HG03460 (cell line): ENCODE measurements around the gene ZNF48.

Experiments
- ATAC-seq: cut with Tn5 transposase; IDR thresholded peaks from one replicate; pipeline ENCODE4 v1.9.1; 2021; ENCODE audit not compliant: unreplicated experiment

Gene ZNF48

GRCh38 chr16:30407102-30407803 is 12.0 kb downstream of the ZNF48 start, which contains the start of gene ZNF771:
ZNF771 (plus strand) TSS chr16:30407606; CDS start chr16:30408054, 448 bp downstream.
- peak; percentile 77 for ATAC-seq

DNA sequence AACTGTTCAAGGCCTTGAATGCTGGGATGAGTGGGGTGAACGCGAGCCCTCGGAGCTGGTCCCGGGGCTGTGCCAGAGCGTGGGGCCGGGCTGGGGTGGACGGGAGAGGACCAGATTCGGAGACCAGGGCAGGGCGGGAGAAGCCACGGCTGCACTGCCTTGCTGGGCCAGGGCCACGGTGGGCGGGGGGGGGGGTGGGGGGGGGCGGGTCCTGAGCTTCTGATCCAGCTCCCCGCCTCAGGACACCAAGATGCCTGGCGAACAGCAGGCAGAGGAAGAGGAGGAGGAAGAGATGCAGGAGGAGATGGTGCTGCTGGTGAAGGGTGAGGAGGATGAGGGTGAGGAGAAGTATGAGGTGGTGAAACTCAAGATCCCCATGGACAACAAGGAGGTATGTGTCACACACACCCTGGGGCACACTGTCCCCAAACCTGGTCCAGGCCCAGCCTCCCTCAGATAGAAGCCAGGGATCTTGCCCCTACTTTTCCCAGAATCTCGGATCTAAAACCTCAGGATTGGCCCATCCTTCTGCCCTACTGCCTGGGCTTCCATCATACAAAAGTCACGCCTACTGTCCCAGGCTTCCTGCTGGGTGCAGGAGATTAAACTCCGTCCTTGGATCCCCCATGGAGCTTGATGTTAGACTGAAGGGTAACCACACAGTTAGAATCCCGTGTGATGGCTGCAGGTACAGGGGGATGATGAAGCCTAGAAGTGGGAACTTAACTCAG is 12.7 kb downstream of the ZNF48 start:
- ATAC-seq: no peak

DNA sequence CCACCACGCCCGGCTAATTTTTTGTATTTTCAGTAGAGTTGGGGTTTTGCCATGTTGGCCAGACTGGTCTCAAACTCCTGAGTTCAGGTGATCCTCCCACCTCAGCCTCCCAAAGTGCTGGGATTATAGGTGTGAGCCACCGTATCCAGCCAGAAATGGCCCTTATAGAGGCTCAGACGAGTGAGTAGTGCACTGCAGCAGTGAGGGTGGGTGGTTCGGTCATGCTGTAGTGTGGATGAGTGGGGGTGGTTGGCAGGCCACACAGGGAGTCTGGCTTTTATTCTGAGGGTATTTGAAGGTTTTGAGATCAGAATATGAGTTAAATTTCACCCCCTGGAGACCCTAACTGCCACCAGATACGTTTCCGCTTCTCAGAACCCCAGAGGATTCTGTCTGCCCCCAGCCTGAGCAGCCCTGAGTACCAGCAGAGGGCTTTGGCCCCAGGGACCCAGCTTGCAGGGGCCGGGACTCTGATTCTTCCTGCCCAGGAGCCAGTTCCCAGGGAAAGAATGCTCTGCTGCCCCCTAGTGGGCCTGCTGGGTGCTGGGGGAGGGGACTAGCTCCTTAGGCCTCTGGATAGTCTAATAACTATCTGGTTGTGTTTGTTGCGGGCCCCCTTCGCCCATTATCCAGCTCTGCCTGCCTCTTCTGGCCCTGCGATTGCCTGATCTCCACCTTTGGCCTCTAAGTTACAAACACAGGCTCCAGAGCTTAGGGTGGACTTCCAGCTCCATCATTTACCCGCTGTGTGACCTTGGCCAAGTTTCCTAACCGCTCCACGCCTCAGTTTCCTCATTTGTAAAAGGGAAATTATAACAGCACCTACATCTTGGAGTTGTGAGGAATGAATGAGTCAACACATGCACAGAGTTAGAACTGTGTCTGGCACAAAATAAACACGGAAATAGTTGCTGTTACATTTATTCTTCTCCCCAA is 14.2 kb downstream of the ZNF48 start:
- no peak for ATAC-seq

GRCh38 chr16:30413112-30413806 is 18.0 kb downstream of the ZNF48 start:
- ATAC-seq: no peak

DNA sequence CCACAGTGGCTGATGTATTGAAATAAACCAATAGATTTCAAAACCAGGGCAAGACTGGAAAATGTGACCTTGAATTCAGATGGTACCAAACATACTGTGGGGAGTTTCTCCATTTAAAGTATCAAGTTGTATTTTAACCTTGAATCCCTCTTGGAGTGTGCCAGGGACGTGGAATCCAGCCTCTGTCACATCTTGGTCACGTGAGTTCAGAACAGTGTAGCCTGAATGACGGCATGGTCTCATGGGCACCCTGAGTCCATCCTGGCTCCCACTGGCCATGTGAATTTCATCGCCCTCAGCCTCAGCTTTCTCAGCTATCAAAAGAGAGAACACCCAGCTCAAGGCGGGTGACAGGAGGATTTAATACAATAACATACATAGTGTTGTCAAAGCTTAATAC is 18.9 kb downstream of the ZNF48 start:
- no peak for ATAC-seq

DNA sequence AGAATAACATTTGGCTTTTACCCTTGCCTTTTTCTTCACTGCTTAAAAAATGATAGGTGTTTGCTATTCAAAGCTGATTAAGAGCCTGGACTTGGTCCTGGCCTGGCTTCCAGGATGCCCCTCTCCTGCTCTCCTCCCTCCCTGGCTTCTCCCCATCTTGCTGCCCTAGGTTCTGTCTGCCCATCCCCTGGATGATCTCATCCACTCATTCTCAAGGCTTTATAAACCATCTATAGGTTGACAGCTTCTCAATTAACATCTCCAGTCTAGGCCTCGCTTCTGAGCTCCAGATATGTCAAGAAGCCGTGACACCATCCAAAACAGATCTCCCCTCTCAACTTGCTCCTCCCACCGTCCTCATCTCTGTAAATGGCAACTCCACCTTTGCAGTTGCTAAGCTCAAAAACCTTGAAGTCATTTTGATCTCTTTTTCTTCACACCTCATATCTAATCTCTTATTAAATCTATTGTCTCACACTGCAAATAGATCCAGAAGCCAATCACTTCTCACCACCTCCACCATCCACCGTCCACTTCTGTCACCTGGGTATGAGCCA is 20.9 kb downstream of the ZNF48 start:
- ATAC-seq: no peak

GRCh38 chr16:30416624-30417528 is 21.7 kb downstream of the ZNF48 start:
- ATAC-seq: no peak

- peak; percentile 77 for ATAC-seq
Measured at GRCh38 chr16:30417529-30418349, 22.5 kb downstream of the ZNF48 start.

- no peak for ATAC-seq
Measured at GRCh38 chr16:30418350-30419181, 23.3 kb downstream of the ZNF48 start.

DNA sequence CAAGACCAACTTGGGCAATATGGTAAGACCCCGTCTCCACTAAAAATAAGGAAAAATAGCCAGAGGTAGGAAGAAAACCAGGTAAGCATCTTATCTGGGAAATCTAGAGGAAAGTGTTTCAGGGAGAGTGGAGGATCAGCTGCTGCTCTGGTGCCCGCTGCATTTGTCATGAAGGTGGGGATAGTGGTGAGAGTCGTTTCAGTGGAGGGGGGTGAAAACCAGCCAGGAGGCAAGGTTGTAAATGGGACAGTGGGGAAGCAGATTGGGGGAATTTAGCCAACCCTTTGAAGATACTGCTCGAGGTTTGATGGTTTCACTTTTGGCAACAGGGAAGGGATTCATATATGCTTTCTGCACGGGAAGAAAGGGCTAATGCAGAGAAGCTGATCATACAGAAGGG is 25.8 kb downstream of the ZNF48 start:
- no peak for ATAC-seq

DNA sequence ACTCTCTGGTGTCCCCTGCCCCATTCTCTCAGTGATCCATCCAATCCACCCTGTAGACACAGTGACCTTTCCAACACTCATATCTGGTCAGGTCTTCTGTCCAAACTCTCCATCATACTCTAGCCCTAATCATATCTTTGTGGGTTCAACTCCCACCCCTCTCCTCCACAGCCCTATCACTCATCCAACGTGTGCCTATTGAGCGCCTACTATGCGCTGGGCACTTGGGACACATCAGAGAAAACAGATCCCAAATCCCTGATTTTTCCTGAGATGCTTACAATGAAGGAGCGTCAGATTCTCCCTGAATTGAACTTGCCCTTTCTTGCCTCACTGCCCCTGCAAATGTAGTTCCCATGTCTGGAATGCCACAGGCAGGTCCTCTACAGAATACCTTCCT is 32.8 kb downstream of the ZNF48 start:
- no peak for ATAC-seq

- ATAC-seq: no peak
Measured at GRCh38 chr16:30429418-30429677, 34.1 kb downstream of the ZNF48 start.

GRCh38 chr16:30429678-30430427 is 34.6 kb downstream of the ZNF48 start, which contains the start of gene DCTPP1:
DCTPP1 (minus strand) TSS chr16:30430030; CDS start chr16:30429980, 50 bp downstream.
- peak; percentile 96 for ATAC-seq

DNA sequence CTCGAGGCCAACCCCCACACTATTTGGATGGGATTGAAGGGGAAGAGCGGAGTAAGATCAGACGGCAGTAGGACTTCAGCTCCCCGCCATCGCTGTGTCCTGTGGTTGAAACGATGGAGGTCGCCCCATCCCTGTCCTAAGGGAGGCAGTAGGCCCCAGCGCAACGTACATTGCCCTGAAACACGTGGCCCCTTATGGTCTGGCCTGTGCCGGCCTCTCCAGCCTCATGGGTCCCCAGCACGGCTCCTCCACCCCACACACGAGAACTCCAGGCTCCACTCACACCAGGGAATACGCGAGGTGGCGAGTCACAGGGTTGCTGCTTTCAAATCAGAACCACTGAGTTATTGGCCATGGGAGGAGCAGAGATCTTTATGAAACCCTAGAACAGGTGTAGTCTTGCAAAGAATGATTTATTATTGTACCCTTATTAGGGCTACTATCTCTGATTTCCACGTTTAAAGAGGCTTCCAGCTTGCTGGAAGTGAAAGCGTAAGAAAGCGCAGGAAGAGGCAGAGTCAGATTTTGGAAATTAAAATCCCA is 35.3 kb downstream of the ZNF48 start:
- no peak for ATAC-seq

GRCh38 chr16:30434852-30435251 is 39.6 kb downstream of the ZNF48 start:
- ATAC-seq: no peak

- ATAC-seq: no peak
Measured at GRCh38 chr16:30437511-30438046, 42.4 kb downstream of the ZNF48 start.

DNA sequence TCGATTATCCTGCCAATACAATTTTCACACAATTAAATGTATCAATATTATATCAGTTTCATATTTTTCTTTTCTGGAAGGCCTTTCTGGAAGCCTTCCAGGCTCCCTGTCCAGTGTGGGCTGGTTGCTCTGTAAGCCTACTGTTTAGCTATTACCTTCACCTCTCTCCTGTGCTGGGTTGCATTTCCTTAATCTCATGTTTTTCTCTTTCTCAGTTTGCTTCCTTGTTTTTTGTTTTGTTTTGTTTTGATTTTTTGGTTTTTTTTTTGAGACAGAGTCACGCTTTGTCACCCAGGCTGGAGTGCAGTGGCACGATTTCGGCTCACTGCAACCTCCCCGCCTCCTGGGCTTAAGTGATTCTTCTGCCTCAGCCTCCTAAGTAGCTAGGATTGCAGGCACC is 43.6 kb downstream of the ZNF48 start:
- no peak for ATAC-seq
